Mesendoderm (in vitro differentiated cells): ENCODE results near the gene ABO.
"Not testable (repeated sequence)": the region's sequence is repeated elsewhere in the genome, so short reads cannot be mapped to it uniquely, and the experiment has no call there.

Source experiments
- DNase-seq: peaks from one replicate; pipeline ENCODE4 v3.0.0; 2013
- H2AK5ac ChIP-seq: 2 replicates; pipeline ENCODE4 v1.6.1; 2013; ENCODE audit warnings: low read length, inconsistent platforms
- H2BK120ac ChIP-seq: 2 replicates; pipeline ENCODE4 v1.6.1; 2013; ENCODE audit warnings: low read depth, mild to moderate bottlenecking, low read length, moderate library complexity, mixed read lengths
- H2BK15ac ChIP-seq: replicated peaks from 2 replicates; pipeline ENCODE4 v1.6.1; 2013; ENCODE audit warnings: low read depth, mild to moderate bottlenecking, moderate library complexity
- H2BK5ac ChIP-seq: 2 replicates; pipeline ENCODE4 v1.6.1; 2013; ENCODE audit warnings: low read length, inconsistent platforms
- H3K18ac ChIP-seq: 2 replicates; pipeline ENCODE4 v1.6.1; 2013; ENCODE audit warnings: mild to moderate bottlenecking, low read length, mixed read lengths
- H3K23ac ChIP-seq: one replicate; pipeline ENCODE4 v1.6.1; 2013; ENCODE audit warnings: low read length
- H3K27ac ChIP-seq: 2 replicates; pipeline ENCODE4 v1.5.1; 2013; ENCODE audit warnings: low read depth, mild to moderate bottlenecking, inconsistent platforms, low read length, moderate library complexity
- H3K27me3 ChIP-seq: 2 replicates; pipeline ENCODE4 v1.6.1; 2013; ENCODE audit warnings: low read length, control low read depth, mild to moderate bottlenecking, inconsistent platforms; ENCODE audit not compliant: insufficient read depth, poor library complexity
- H3K36me3 ChIP-seq: 2 replicates; pipeline ENCODE4 v1.6.1; 2013; ENCODE audit warnings: low read length, inconsistent platforms; ENCODE audit not compliant: control insufficient read depth, insufficient read depth
- H3K4ac ChIP-seq: one replicate; pipeline ENCODE4 v1.6.1; 2013; ENCODE audit warnings: low read depth, mild to moderate bottlenecking, low read length, moderate library complexity
- H3K4me1 ChIP-seq: 2 replicates; pipeline ENCODE4 v1.6.1; 2013; ENCODE audit warnings: low read depth, low read length, inconsistent platforms; ENCODE audit not compliant: control insufficient read depth
- H3K4me2 ChIP-seq: 2 replicates; pipeline ENCODE4 v1.6.1; 2013; ENCODE audit warnings: low read length
- H3K4me3 ChIP-seq: 2 replicates; pipeline ENCODE4 v1.5.1; 2013; ENCODE audit warnings: mild to moderate bottlenecking, low read length
- H3K56ac ChIP-seq: one replicate; pipeline ENCODE4 v1.6.1; 2013; ENCODE audit warnings: low read length
- H3K79me1 ChIP-seq: 2 replicates; pipeline ENCODE4 v1.6.1; 2013; ENCODE audit warnings: low read length, inconsistent platforms
- H3K79me2 ChIP-seq: 2 replicates; pipeline ENCODE4 v1.6.1; 2013; ENCODE audit warnings: mild to moderate bottlenecking, low read length; ENCODE audit not compliant: control insufficient read depth, insufficient read depth
- H3K9ac ChIP-seq: 2 replicates; pipeline ENCODE4 v1.6.1; 2013; ENCODE audit warnings: low read length, inconsistent platforms
- H4K5ac ChIP-seq: one replicate; pipeline ENCODE4 v1.6.1; 2013; ENCODE audit warnings: low read length
- H4K8ac ChIP-seq: one replicate; pipeline ENCODE4 v1.6.1; 2013; ENCODE audit warnings: low read depth, mild to moderate bottlenecking, control low read depth, low read length, moderate library complexity
- WGBS: extraction: QIAGEN DNeasy Blood & Tissue Kit; methylation state at CpG from one replicate; pipeline ENCODE4 v1.1.7; 2013; ENCODE audit warnings: low lambda C conversion rate, missing lambda C conversion rate; ENCODE audit not compliant: insufficient coverage; ENCODE audit errors: extremely low coverage; 5-methylcytosine and 5-hydroxymethylcytosine counted together

ABO gene

GRCh38 chr9:133208171-133208879, 66.7 kb downstream of the ABO start:
- H3K4ac ChIP-seq, H3K4me1 ChIP-seq, H3K18ac ChIP-seq, H3K27ac ChIP-seq, H3K79me1 ChIP-seq, H3K56ac ChIP-seq, DNase-seq, H2BK15ac ChIP-seq, H4K5ac ChIP-seq, H2AK5ac ChIP-seq, H3K27me3 ChIP-seq, H3K9ac ChIP-seq, H3K36me3 ChIP-seq, H4K8ac ChIP-seq, H2BK120ac ChIP-seq, H3K23ac ChIP-seq, H2BK5ac ChIP-seq, H3K4me3 ChIP-seq, H3K4me2 ChIP-seq, H3K79me2 ChIP-seq: not testable (repeated sequence)
- WGBS: no CpG with 5 or more reads among the region's 16 CpGs

DNA sequence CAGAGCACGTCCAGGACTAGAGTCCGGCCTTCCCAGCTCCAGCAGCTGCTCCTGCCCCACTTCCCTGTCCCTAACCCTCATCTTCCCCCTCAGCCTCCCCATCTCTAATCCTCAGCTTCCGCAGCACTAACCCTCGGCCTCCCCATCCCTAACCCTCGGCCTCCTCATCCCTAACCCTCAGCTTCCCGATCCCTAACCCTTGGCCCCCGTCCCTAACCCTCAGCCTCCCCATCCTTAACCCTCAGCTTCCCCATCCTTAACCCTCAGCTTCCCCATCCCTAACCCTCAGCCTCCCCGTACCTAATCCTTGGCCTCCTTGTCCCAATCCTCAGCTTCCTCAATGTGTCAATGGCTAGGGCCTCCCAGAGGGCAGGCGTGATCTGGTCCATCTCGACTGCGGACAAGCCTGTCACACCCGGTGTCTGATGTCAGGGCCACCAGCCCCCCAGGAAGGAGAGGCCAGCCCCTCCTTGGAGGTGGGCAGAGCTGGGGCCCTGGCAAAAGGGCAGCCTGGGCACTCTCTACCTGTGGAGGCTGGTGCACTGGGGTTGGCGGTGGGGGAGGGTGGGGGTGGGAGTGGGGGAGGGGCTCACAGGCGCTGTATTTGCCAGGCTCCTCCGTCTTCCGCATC, 67.3 kb downstream of the ABO start:
- Histone ChIP-seq H3K79me2 (no peaks in the 10 kb centered on the region), H3K23ac (no peak overlapping the region), H4K8ac (no peak overlapping the region), H3K4ac (no peak overlapping the region), H3K9ac (no peak overlapping the region), H2BK5ac (no peak overlapping the region), H3K27me3 (no peaks in the 10 kb centered on the region), H3K56ac (no peak overlapping the region), H3K79me1 (no peaks in the 10 kb centered on the region), H3K4me2 (no peak overlapping the region), H2AK5ac (no peak overlapping the region), H3K4me3 (no peak overlapping the region), H3K36me3 (no peaks in the 10 kb centered on the region), H3K4me1 (no peaks in the 10 kb centered on the region), H4K5ac (no peak overlapping the region), H2BK15ac (no peak overlapping the region), H3K27ac (no peak overlapping the region), H2BK120ac (no peak overlapping the region), H3K18ac (no peak overlapping the region)
- DNase-seq: no peak
- WGBS: no CpG with 5 or more reads among the region's 16 CpGs

DNA sequence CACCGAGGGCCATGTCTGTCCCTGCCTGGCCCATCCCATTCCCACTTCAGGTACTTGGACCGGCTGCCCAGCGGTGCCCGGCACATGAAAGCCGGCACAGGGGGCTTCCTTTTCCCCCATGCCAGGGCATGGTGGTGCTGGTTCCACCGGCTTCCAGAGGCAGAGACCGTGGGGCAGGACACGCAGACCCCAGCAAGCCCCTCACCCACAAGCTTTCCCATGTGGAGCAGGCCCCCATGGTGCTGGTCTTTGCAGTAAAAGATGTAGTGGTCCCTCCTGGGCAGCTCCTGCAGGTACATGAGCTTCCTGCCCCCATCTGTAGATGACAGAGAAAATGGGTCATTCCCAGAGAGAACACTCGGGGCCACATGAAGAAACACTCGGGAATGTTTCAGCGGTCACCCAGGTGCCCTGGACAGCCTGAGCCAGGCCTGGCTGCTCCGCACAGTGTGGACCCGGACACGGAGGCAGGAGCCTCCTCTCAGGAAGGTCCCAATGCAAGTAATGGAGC, 67.9 kb downstream of the ABO start:
- no peak overlapping the region for H3K4me2 ChIP-seq
- no peaks in the 10 kb centered on the region for H3K79me2 ChIP-seq
- H3K79me1 ChIP-seq: no peaks in the 10 kb centered on the region
- whole genome bisulfite sequencing: no CpG with 5 or more reads among the region's 14 CpGs
- H3K4me3 ChIP-seq: no peak overlapping the region
- H3K27me3 ChIP-seq: no peaks in the 10 kb centered on the region
- H3K4ac ChIP-seq: no peak overlapping the region
- no peak overlapping the region for H3K18ac ChIP-seq
- H2BK15ac ChIP-seq: no peak overlapping the region
- H3K4me1 ChIP-seq: no peaks in the 10 kb centered on the region
- no peak overlapping the region for H3K9ac ChIP-seq
- no peak overlapping the region for H2BK120ac ChIP-seq
- H2BK5ac ChIP-seq: no peak overlapping the region
- H2AK5ac ChIP-seq: no peak overlapping the region
- DNase-seq: no peak
- no peak overlapping the region for H4K8ac ChIP-seq
- no peak overlapping the region for H3K56ac ChIP-seq
- no peak overlapping the region for H3K23ac ChIP-seq
- no peaks in the 10 kb centered on the region for H3K36me3 ChIP-seq
- H4K5ac ChIP-seq: no peak overlapping the region
- H3K27ac ChIP-seq: no peak overlapping the region

DNA sequence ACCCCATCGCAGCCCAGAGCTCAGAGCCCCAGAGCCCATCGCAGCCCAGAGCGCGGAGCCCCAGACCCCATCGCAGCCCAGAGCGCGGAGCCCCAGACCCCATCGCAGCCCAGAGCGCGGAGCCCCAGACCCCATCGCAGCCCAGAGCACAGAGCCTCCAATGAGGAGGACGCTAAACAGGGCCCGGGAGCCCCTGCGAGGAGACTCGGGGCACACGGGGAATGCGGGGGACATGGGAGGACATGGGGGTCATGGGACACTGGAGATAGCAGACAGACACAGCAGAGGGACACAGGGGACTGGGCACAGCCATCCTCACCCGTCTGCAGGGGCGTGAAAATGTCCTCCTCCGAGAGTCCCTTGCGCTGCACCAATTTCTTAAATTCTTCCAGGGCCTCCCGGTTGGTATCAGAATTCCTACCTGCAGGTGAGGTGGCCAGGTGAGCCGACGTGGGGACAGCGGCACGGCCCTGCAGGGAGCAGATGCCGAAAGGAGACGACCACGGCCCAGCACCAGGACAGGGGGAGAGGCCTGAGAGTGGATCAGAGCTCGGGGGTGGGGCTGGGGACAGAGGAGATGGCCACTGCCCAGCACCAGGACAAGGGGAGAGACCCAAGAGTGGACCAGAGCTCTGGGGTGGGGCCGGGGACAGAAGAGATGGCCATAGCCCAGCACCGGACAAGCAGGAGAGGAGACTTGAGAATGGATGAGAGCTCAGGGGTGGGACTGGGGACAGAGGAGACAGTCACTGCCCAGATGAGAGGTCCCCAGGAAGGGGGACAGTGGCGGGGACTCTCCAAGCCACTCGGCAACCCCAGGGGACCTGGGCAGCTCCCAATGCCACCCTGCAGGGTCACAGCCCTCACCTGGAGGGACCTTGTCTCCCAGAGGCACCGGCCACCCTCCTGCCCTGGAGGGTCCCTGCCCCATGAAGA, 68.7 kb downstream of the ABO start:
- H3K79me1 ChIP-seq: no peaks in the 10 kb centered on the region
- H3K79me2 ChIP-seq: no peaks in the 10 kb centered on the region
- no peak overlapping the region for H3K18ac ChIP-seq
- H3K4me2 ChIP-seq: no peak overlapping the region
- H3K56ac ChIP-seq: no peak overlapping the region
- no peak overlapping the region for H2BK120ac ChIP-seq
- no peak overlapping the region for H3K4me3 ChIP-seq
- H3K9ac ChIP-seq: no peak overlapping the region
- no peak for DNase-seq
- H3K4ac ChIP-seq: no peak overlapping the region
- no peak overlapping the region for H4K8ac ChIP-seq
- no peaks in the 10 kb centered on the region for H3K4me1 ChIP-seq
- no peak overlapping the region for H4K5ac ChIP-seq
- no peaks in the 10 kb centered on the region for H3K27me3 ChIP-seq
- WGBS: no CpG with 5 or more reads among the region's 35 CpGs
- no peak overlapping the region for H3K23ac ChIP-seq
- H2BK15ac ChIP-seq: no peak overlapping the region
- H2BK5ac ChIP-seq: no peak overlapping the region
- no peaks in the 10 kb centered on the region for H3K36me3 ChIP-seq
- H2AK5ac ChIP-seq: no peak overlapping the region
- H3K27ac ChIP-seq: no peak overlapping the region

DNA sequence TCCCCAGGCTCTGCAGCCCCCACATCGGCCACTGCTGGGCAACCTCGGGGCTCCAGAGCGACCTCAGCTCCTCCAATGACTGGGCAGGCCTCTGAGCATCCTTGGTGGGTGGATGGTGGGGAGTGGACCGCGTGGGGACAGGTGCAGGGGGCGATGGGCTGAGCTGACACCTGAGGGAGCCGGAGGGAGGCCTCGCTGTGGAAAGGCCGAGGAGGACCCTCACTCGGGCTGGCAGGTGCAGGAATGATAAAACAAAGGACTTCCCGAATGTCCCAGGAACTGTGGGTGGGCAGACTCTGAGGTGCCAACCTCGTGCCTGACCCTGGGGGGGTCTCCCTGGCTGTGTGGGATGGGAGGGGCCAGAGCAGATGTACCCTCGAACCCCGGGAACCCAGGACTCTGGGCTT, 69.5 kb downstream of the ABO start:
- H3K4me1 ChIP-seq, H3K23ac ChIP-seq, H2BK5ac ChIP-seq, H2AK5ac ChIP-seq, H2BK120ac ChIP-seq, H3K4ac ChIP-seq, H3K9ac ChIP-seq, H3K79me2 ChIP-seq, H4K8ac ChIP-seq, DNase-seq, H2BK15ac ChIP-seq, H3K56ac ChIP-seq, H3K4me2 ChIP-seq, H3K18ac ChIP-seq, H3K27ac ChIP-seq, H3K36me3 ChIP-seq, H3K79me1 ChIP-seq, H3K27me3 ChIP-seq, H3K4me3 ChIP-seq, H4K5ac ChIP-seq: not testable (repeated sequence)
- WGBS: no CpG with 5 or more reads among the region's 14 CpGs
